SH-SY5Y (cell line): ENCODE results near the gene CEMIP.

Experiments used
- GATA2 ChIP-seq: IDR thresholded peaks from 2 replicates; pipeline ENCODE4 v1.6.1; 2011; ENCODE audit warnings: mild to moderate bottlenecking, low read depth, low read length
- GATA3 ChIP-seq: IDR thresholded peaks from 2 replicates; pipeline ENCODE4 v1.6.1; 2011; ENCODE audit warnings: low read depth, mild to moderate bottlenecking, low read length, moderate library complexity

- TF ChIP-seq GATA3 (no peak), GATA2 (no peak)
Observed at GRCh38 chr15:80790236-80790635, 11.1 kb downstream of the CEMIP start.
